ENCODE data around the gene VAT1L. TPM values are rescaled to one million over a fixed set of nuclear protein-coding genes. Genes with fewer than 3 reads are reported as not detected.

The VAT1L gene
- total RNA-seq, 2 experiments from 2014 or later = not detected

GRCh38 chr16:77963185-77964044, 175.1 kb downstream of the VAT1L start:
- intact Hi-C loops (cut with micrococcal nuclease) = no loop called here
- H3K27ac Mint-ChIP-seq = no peak overlapping the region
- peaks cover 12% of the 10 kb centered on the region for H3K27me3 Mint-ChIP-seq
- no peak for DNase-seq
- H3K4me3 Mint-ChIP-seq = no peak overlapping the region
- no peaks in the 10 kb centered on the region for H3K4me1 Mint-ChIP-seq (ENCODE audit: low read depth)
- ATAC-seq = no peak
- H3K36me3 Mint-ChIP-seq (ENCODE audit: low read depth) = no peaks in the 10 kb centered on the region
- ChIA-PET POLR2A (interaction anchor here (0.6 kb wide), 1 partner anchor 340 kb away, joined by 3 read pairs; no protein-coding TSS in a partner anchor), CTCF (no interaction called here)
- H3K9me3 Mint-ChIP-seq = no peaks in the 10 kb centered on the region
- no peak for TF ChIP-seq CTCF (IDR thresholded peaks at IDR 0.05)

- Mint-ChIP-seq H3K4me3 (no peak overlapping the region), H3K9me3 (no peaks in the 10 kb centered on the region), H3K4me1 (ENCODE audit: low read depth) (no peaks in the 10 kb centered on the region), H3K36me3 (ENCODE audit: low read depth) (no peaks in the 10 kb centered on the region), H3K27me3 (peaks cover 12% of the 10 kb centered on the region), H3K27ac (no peak overlapping the region)
- ChIA-PET CTCF (interaction anchor here (0.8 kb wide), 1 partner anchor 16 kb away, joined by 3 read pairs; no protein-coding TSS in a partner anchor), POLR2A (no interaction called here)
- ATAC-seq (no peak), DNase-seq (no peak)
- TF ChIP-seq CTCF (IDR thresholded peaks at IDR 0.05) = no peak
- intact Hi-C loops (cut with micrococcal nuclease) = no loop called here
Measured at GRCh38 chr16:77965346-77965745, 177.0 kb downstream of the VAT1L start.

- H3K9me3 Mint-ChIP-seq = no peaks in the 10 kb centered on the region
- ChIA-PET CTCF (interaction anchor here (0.7 to 2.1 kb wide), 3 partner anchors 36 to 292 kb away, joined by 3 to 9 read pairs (median 4); no protein-coding TSS in a partner anchor), POLR2A (no interaction called here)
- no peak overlapping the region for H3K4me3 Mint-ChIP-seq
- H3K36me3 Mint-ChIP-seq (ENCODE audit: low read depth) = no peaks in the 10 kb centered on the region
- intact Hi-C loops (cut with micrococcal nuclease) = no loop called here
- no peak for ATAC-seq
- DNase-seq = no peak
- H3K27ac Mint-ChIP-seq = no peak overlapping the region
- no peaks in the 10 kb centered on the region for H3K4me1 Mint-ChIP-seq (ENCODE audit: low read depth)
- no peak for TF ChIP-seq CTCF (IDR thresholded peaks at IDR 0.05)
- peaks cover 12% of the 10 kb centered on the region for H3K27me3 Mint-ChIP-seq
Measured at GRCh38 chr16:77967054-77967904, 178.9 kb downstream of the VAT1L start.

GRCh38 chr16:77969861-77970260, 181.5 kb downstream of the VAT1L start:
- Mint-ChIP-seq H3K9me3 (no peaks in the 10 kb centered on the region), H3K36me3 (ENCODE audit: low read depth) (no peaks in the 10 kb centered on the region), H3K4me3 (no peak overlapping the region), H3K4me1 (ENCODE audit: low read depth) (no peaks in the 10 kb centered on the region), H3K27me3 (peaks cover 11% of the 10 kb centered on the region), H3K27ac (no peak overlapping the region)
- DNase-seq (no peak), ATAC-seq (no peak)
- intact Hi-C loops (cut with micrococcal nuclease) = no loop called here
- no peak for TF ChIP-seq CTCF (IDR thresholded peaks at IDR 0.05)
- POLR2A ChIA-PET = no interaction called here
- CTCF ChIA-PET = interaction anchor here (1.0 to 3.5 kb wide), 5 partner anchors 10 to 295 kb away, joined by 4 to 18 read pairs (median 7); no protein-coding TSS in a partner anchor

Data from activated CD8-positive, alpha-beta T cell treated with anti-CD3 and anti-CD28 coated beads for 36 hours (primary cell).